DMS79 (cell line): ENCODE data around the gene CCNL1.
"Not testable (repeated sequence)": the region's sequence is repeated elsewhere in the genome, so short reads cannot be mapped to it uniquely, and the experiment has no call there.

Experiments
- DNase-seq: peaks from one replicate; lab custom pipeline; 2025; lab: John Stamatoyannopoulos, UW

CCNL1 gene

DNA sequence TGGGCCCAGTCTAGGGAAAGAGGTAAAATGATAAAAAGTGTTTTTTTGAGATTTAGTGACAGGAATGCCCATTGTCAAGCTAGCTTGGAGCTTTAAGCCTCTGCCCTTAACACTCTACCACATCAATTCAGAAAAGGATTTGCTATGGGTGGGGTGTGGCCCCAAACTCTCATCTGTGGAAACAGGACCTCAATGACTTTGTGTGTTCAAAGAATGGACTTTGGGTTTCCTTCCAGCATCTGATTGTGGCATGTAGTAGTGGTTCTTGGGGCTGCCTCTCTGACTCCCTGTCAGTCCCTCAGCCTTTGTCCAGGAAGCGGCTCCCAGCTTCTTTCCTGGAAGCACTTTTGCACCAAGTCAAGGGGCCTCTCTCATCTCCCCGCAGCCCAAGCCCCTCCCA, 56.1 kb downstream of the CCNL1 start:
- DNase-seq = no peak

DNA sequence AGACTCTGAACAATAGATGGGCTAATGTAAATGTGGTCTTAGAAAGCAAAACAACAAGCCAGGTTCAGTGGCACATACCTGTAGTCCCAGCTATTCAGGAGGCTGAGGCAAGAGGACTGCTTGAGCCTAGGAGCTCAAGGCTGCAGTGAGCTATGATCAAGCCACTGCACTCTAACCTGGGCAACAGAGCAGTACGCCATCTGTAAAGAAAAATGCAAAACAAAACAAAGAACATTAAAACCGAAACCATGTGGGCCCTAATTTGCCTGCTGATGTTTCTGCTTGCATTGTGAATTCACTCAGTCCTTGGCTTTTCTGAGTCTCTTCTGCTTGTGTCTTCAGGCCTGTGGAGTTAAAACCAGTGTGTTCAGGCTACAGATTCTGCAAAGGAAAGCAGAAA, 56.7 kb downstream of the CCNL1 start:
- no peak for DNase-seq

DNA sequence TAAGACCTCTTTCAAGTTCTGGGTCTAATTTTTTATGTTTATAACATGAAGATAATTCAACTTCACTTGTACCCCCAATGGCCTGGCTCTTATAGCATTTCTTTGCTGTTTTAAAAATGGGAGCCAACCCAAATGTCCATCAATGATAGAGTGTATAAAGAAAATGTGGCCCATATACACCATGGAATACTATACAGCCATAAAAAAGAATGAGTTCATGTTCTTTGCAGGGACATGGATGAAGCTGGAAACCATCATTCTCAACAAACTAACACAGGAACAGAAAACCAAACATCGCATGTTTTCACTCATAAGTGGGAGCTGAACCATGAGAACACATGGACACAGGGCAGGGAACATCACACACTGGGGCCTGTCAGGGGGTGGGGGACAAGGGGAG, 57.4 kb downstream of the CCNL1 start:
- not testable (repeated sequence) for DNase-seq

GRCh38 chr3:157102098-157102497, 57.8 kb downstream of the CCNL1 start:
- no peak for DNase-seq

GRCh38 chr3:157101486-157101885, 58.5 kb downstream of the CCNL1 start:
- DNase-seq = no peak

DNA sequence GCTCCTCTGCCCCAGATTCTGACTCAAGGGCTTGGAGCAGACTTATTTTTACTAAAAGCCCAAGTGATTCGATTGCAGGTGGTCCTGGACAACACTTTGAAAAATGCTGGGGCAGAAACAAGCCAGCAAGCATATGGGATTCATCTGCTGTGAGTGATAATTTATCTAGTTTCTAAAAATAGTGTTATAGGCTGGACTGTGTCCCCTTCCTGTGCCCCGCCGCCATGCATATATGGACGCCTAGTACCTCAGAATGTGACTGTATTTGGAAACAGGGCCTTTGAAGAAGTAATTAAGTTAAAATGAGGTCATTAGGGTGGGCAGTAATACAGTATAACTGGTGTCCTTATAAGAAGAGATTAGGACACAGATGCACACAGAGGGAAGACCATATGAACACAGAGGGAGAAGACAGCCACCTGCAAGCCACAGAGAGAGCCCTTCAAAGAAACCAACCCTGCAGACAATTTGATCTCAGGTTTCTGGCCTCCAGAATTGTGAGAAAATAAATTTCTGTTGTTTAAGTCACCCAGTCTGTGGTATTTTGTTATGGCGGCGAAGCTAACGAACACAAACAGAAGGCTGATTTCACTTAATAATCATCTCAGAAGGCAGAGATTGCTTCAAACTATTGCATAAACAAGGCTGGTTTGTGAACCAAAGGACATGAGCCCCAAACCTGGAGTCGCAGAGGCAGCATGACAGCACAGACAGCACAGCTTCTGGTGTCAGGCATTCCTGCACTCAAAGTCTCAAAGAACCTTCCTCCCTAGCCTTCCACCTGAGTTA, 59.1 kb downstream of the CCNL1 start:
- DNase-seq = no peak

DNA sequence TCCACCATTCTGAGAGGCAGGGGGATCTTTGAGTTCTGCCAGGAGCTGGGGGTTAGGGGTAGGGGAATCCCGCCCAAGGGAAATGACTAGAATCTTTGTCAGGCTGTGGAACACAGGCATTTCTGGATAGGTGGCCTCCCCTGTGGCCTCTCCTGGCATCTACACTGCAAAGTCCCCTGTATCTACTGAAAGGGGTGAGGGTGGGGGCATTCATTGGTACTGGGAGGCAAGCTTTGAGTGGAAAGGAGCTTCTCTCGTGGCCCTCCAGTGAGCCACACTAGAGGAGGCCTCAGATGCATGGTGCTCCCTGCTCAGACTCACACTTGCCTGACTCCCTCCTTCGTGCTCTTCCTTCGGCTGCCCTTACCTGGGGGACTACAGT, 59.9 kb downstream of the CCNL1 start:
- no peak for DNase-seq

- DNase-seq = no peak
These were observed 60.4 kb downstream of the CCNL1 start for GRCh38 chr3:157099326-157100095.

DNA sequence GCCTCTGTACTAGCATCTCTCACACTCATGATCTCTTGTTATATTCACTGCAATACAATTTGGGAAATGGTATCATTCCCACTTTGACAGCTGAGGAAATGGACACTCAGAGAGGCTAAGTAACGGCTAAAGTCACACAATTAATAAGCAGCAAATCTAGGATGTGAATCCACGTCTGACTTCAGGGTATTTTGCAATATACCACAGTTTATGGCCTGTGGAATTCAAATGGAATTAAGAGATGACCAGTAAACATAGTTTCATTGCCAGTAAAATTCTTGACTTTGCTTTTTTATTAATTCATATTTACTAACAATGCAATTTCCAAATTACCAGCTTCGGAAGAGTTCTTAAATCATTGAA, 61.1 kb downstream of the CCNL1 start:
- no peak for DNase-seq

GRCh38 chr3:157098121-157098822, 61.7 kb downstream of the CCNL1 start:
- DNase-seq = no peak
